H1 (cell line): ENCODE results near the gene TXNDC12. TPM values are rescaled to one million over a fixed set of nuclear protein-coding genes. Genes with fewer than 3 reads are reported as not detected.

ENCODE experiments used
- CTCF ChIA-PET: fragments of 300-600 bp; sonication (Branson Sonifier 250); formaldehyde crosslinking; loops from one replicate; lab custom pipeline; 2021; ENCODE audit not compliant: partially characterized antibody; lab: Charles Lee
- POLR2A ChIA-PET: fragments of 300-600 bp; sonication (Branson Sonifier 250); formaldehyde crosslinking; loops from one replicate; lab custom pipeline; 2021; ENCODE audit warnings: inconsistent platforms; ENCODE audit not compliant: partially characterized antibody; lab: Charles Lee
- DNase-seq, 2 experiments: peaks; one replicate each; pipeline versions ENCODE4 v3.0.0 to v3.0.0-alpha.2; 2010 to 2022; ENCODE audit warnings: low spot score in 2 of 2, low read depth in 1 of 2, mixed read lengths in 1 of 2
- FAIRE-seq: peaks from 2 replicates; lab custom pipeline; 2011; peaks lifted over from hg19 to GRCh38; lab: Jason Lieb, UNC
- H2AFZ ChIP-seq: 2 replicates; pipeline ENCODE4 v1.8.1; 2012; ENCODE audit warnings: low read length, inconsistent platforms
- H2AK5ac ChIP-seq: 2 replicates; pipeline ENCODE4 v1.6.1; 2013; ENCODE audit warnings: low read depth, low read length
- H2BK120ac ChIP-seq: replicated peaks from 2 replicates; pipeline ENCODE3; 2013; ENCODE audit warnings: low read depth, low read length, inconsistent platforms
- H2BK12ac ChIP-seq: 2 replicates; pipeline ENCODE4 v1.6.1; 2013; ENCODE audit warnings: low read depth, low read length
- H2BK15ac ChIP-seq: 2 replicates; pipeline ENCODE4 v1.6.1; 2013; ENCODE audit warnings: low read length
- H2BK20ac ChIP-seq: 2 replicates; pipeline ENCODE4 v1.6.1; 2013; ENCODE audit warnings: low read length
- H2BK5ac ChIP-seq: 2 replicates; pipeline ENCODE4 v1.6.1; 2013; ENCODE audit warnings: low read depth, low read length
- H3K14ac ChIP-seq: 2 replicates; pipeline ENCODE4 v1.6.1; 2013; ENCODE audit warnings: inconsistent platforms; ENCODE audit not compliant: insufficient read length
- H3K18ac ChIP-seq: 2 replicates; pipeline ENCODE4 v1.6.1; 2013; ENCODE audit warnings: low read length; ENCODE audit errors: extremely low read depth
- H3K23ac ChIP-seq: 2 replicates; pipeline ENCODE4 v1.6.1; 2013; ENCODE audit warnings: inconsistent platforms; ENCODE audit not compliant: insufficient read length
- H3K23me2 ChIP-seq: 2 replicates; pipeline ENCODE4 v1.6.1; 2013; ENCODE audit warnings: low read depth, low read length
- H3K27ac ChIP-seq: 2 replicates; pipeline ENCODE4 v1.6.1; 2011; ENCODE audit warnings: low read depth, low read length, inconsistent platforms
- H3K27me3 ChIP-seq, 4 experiments: replicated peaks in 1 of 4; 1 replicate in 1 of 4; 2 replicates in 3 of 4; pipeline versions ENCODE4 v1.6.1 to v1.8.1; 2011 to 2013; ENCODE audit warnings: low read length in 3 of 4, mild to moderate bottlenecking in 3 of 4, inconsistent platforms in 2 of 4, mixed read lengths in 2 of 4, moderate library complexity in 1 of 4; ENCODE audit not compliant: control insufficient read depth in 3 of 4, insufficient read depth in 3 of 4; ENCODE audit errors: extremely low read depth in 1 of 4
- H3K36me3 ChIP-seq, 4 experiments: 2 replicates each; pipeline versions ENCODE4 v1.6.1 to v1.8.1; 2011 to 2013; ENCODE audit warnings: mild to moderate bottlenecking in 4 of 4, low read length in 3 of 4, moderate library complexity in 2 of 4, control low read depth in 1 of 4, inconsistent platforms in 1 of 4; ENCODE audit not compliant: insufficient read depth in 4 of 4, control insufficient read depth in 2 of 4
- H3K4ac ChIP-seq: replicated peaks from 2 replicates; pipeline ENCODE3; 2013; ENCODE audit warnings: low read length, low read depth, mixed read lengths, inconsistent platforms; ENCODE audit not compliant: insufficient read length
- H3K4me1 ChIP-seq, 4 experiments: replicated peaks in 1 of 4; 1 replicate in 1 of 4; 2 replicates in 3 of 4; pipeline versions ENCODE4 v1.6.1 to v1.8.1; 2011 to 2013; ENCODE audit warnings: low read length in 3 of 4, inconsistent platforms in 2 of 4, mixed read lengths in 1 of 4; ENCODE audit not compliant: insufficient read depth in 4 of 4, control insufficient read depth in 3 of 4
- H3K4me2 ChIP-seq, 2 experiments: 2 replicates each; pipeline versions ENCODE4 v1.6.1 to v1.8.1; 2011 to 2013; ENCODE audit warnings: low read depth in 2 of 2, low read length in 2 of 2, control low read depth in 1 of 2, inconsistent platforms in 1 of 2, mild to moderate bottlenecking in 1 of 2; ENCODE audit not compliant: insufficient read depth in 1 of 2
- H3K4me3 ChIP-seq, 4 experiments: fragments of 200-600, 300-600 bp in 1 of 4; sonication (generic), shearing (Covaris generic), sonication (Bioruptor Twin) in 1 of 4; 2 replicates each; pipeline versions ENCODE4 v1.5.1 to v1.8.1; 2011 to 2016; ENCODE audit warnings: low read length in 4 of 4, low read depth in 3 of 4, control low read depth in 2 of 4, inconsistent platforms in 2 of 4, mild to moderate bottlenecking in 2 of 4, mixed read lengths in 1 of 4, moderate library complexity in 1 of 4; ENCODE audit not compliant: insufficient read depth in 2 of 4; ENCODE audit errors: extremely low read depth in 1 of 4
- H3K56ac ChIP-seq: replicated peaks from 2 replicates; pipeline ENCODE3; 2013; ENCODE audit warnings: low read depth, mild to moderate bottlenecking, mixed read lengths, low read length, inconsistent platforms; ENCODE audit not compliant: insufficient read length
- H3K79me1 ChIP-seq: 2 replicates; pipeline ENCODE4 v1.6.1; 2013; ENCODE audit warnings: low read depth, low read length, control low read depth
- H3K79me2 ChIP-seq, 2 experiments: 2 replicates each; pipeline versions ENCODE4 v1.6.1 to v1.8.1; 2012 to 2013; ENCODE audit warnings: low read length in 2 of 2, mild to moderate bottlenecking in 2 of 2, inconsistent platforms in 1 of 2; ENCODE audit not compliant: insufficient read depth in 2 of 2, control insufficient read depth in 1 of 2
- H3K9ac ChIP-seq, 4 experiments: replicated peaks in 1 of 4; 1 replicate in 1 of 4; 2 replicates in 3 of 4; pipeline versions ENCODE4 v1.6.1 to v1.8.1; 2011 to 2013; ENCODE audit warnings: low read depth in 3 of 4, low read length in 3 of 4, control low read depth in 2 of 4, mild to moderate bottlenecking in 2 of 4, moderate library complexity in 2 of 4, inconsistent platforms in 1 of 4; ENCODE audit errors: extremely low read depth in 1 of 4
- H3K9me3 ChIP-seq, 2 experiments: 2 replicates each; pipeline versions ENCODE4 v1.6.1 to v1.8.1; 2012 to 2013; ENCODE audit warnings: mild to moderate bottlenecking in 2 of 2, moderate library complexity in 2 of 2, control low read depth in 1 of 2, inconsistent platforms in 1 of 2, low read depth in 1 of 2, low read length in 1 of 2, mixed read lengths in 1 of 2; ENCODE audit not compliant: insufficient read depth in 2 of 2
- H4K20me1 ChIP-seq, 2 experiments: replicated peaks in 1 of 2; 2 replicates each; pipeline versions ENCODE3 to v1.8.1; 2011 to 2013; ENCODE audit warnings: inconsistent platforms in 2 of 2, low read length in 2 of 2, mild to moderate bottlenecking in 1 of 2; ENCODE audit not compliant: insufficient read depth in 2 of 2, control insufficient read depth in 1 of 2
- H4K5ac ChIP-seq: 2 replicates; pipeline ENCODE4 v1.6.1; 2013; ENCODE audit warnings: low read length, low read depth, mixed read lengths, inconsistent platforms; ENCODE audit not compliant: insufficient read length
- H4K8ac ChIP-seq: 2 replicates; pipeline ENCODE4 v1.8.0; 2013; ENCODE audit warnings: mild to moderate bottlenecking, moderate library complexity, low read length, inconsistent platforms; ENCODE audit not compliant: insufficient read depth; ENCODE audit errors: extremely low read depth
- H4K91ac ChIP-seq: replicated peaks from 2 replicates; pipeline ENCODE3; 2013; ENCODE audit warnings: low read length, mixed read lengths, inconsistent platforms; ENCODE audit not compliant: insufficient read length
- BACH1 ChIP-seq: IDR thresholded peaks from 2 replicates; pipeline ENCODE4 v1.6.1; 2012; ENCODE audit warnings: low read length, improper control_type of control experiment
- BRCA1 ChIP-seq: IDR thresholded peaks from 2 replicates; pipeline ENCODE4 v1.6.1; 2012; ENCODE audit warnings: low read depth, low read length, improper control_type of control experiment
- CTBP2 ChIP-seq: IDR thresholded peaks from 2 replicates; pipeline ENCODE4 v1.7.0; 2011; ENCODE audit warnings: borderline replicate concordance, mild to moderate bottlenecking, moderate library complexity, mixed read lengths, low read length; ENCODE audit not compliant: insufficient read depth, insufficient read length
- EP300 ChIP-seq, 2 experiments: IDR thresholded peaks; 1 replicate in 1 of 2; 2 replicates in 1 of 2; pipeline ENCODE4 v1.6.1; 2011 to 2012; ENCODE audit warnings: low read depth in 2 of 2, low read length in 2 of 2, mild to moderate bottlenecking in 2 of 2, borderline replicate concordance in 1 of 2, inconsistent platforms in 1 of 2, moderate library complexity in 1 of 2
- MAFK ChIP-seq: IDR thresholded peaks from 2 replicates; pipeline ENCODE4 v1.6.1; 2012; ENCODE audit warnings: low read depth, mild to moderate bottlenecking, improper control_type of control experiment, low read length
- PHF8 ChIP-seq: fragments of 200-600 bp; sonication (generic); conservative IDR thresholded peaks from 2 replicates; pipeline ENCODE4 v1.7.1; 2012; ENCODE audit warnings: low read depth, mild to moderate bottlenecking, inconsistent platforms, low read length, moderate library complexity
- RAD21 ChIP-seq, 2 experiments: IDR thresholded peaks in 1 of 2; conservative IDR thresholded peaks in 1 of 2; 2 replicates each; pipeline ENCODE4 v1.6.1; 2011; ENCODE audit warnings: low read depth in 2 of 2, low read length in 2 of 2, improper control_type of control experiment in 1 of 2, inconsistent platforms in 1 of 2, mild to moderate bottlenecking in 1 of 2, moderate library complexity in 1 of 2
- SP2 ChIP-seq: IDR thresholded peaks from 2 replicates; pipeline ENCODE4 v1.6.1; 2012; ENCODE audit warnings: mild to moderate bottlenecking, low read length, inconsistent platforms
- WGBS, 2 experiments: shearing (Covaris generic) in 1 of 2; methylation state at CpG; one replicate each; pipeline versions ENCODE4 v1.1.6 to v1.1.7; 2013 to 2015; ENCODE audit warnings: low lambda C conversion rate in 2 of 2, mixed read lengths in 2 of 2, inconsistent platforms in 1 of 2, low coverage in 1 of 2, missing lambda C conversion rate in 1 of 2; ENCODE audit not compliant: insufficient replicate concordance in 2 of 2, insufficient coverage in 1 of 2, insufficient read length in 1 of 2; ENCODE audit errors: extremely low coverage in 1 of 2, missing lambda C conversion rate in 1 of 2; 5-methylcytosine and 5-hydroxymethylcytosine counted together
- polyA plus RNA-seq, 7 experiments: library from polyadenylated mRNA; depleted of rRNA in 3 of 7; stranded (reverse) in 5 of 7; unstranded in 2 of 7; fragments of >200 nt in 5 of 7; fragments of 200-250 nt in 2 of 7; gene quantifications; 1 replicate in 5 of 7; 2 replicates in 1 of 7; 4 replicates in 1 of 7; pipeline versions ENCODE4 v1.2.1 to v1.2.3, GENCODE V29; 2011 to 2013; ENCODE audit warnings: missing spikeins in 2 of 7, mixed read lengths in 2 of 7
- total RNA-seq: library from RNA; stranded (reverse); fragmentation: NEBNext Ultra II Directional; extraction: Animal tissue kit (Norgen Biotek cat#: 25700); gene quantifications from 2 replicates; pipeline ENCODE4 v1.2.1, GENCODE V29; 2021

The TXNDC12 gene
- total and polyA plus RNA-seq, 2 of the 8 experiments (the other 6 are each of a cell fraction or from before 2014, with no cell fraction given) = 35.2 to 89.8 TPM

DNA sequence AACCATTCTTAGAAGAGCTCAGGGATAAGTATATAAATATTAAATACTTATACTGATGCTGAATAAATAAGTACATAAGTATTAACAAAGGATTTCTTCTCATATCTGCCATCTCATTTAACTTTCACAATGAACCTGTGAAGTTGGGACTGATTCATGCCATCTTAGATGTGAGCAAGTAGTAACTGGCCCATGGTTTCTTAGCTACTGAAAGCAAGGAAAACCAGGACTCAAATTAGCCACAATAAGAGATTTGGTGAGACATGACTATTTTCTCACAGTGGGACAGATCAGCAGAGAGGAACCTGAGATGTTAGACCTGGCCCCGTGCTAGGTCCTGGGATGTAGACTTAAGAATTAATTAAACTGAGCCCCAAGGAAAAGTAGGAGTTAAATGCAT is 56.3 kb downstream of the TXNDC12 start:
- Histone ChIP-seq H3K4ac (no peak overlapping the region), H4K91ac (no peak overlapping the region), H4K20me1 (no peaks in the 10 kb centered on the region), H3K36me3 (no peaks in the 10 kb centered on the region), H3K4me1 (peaks cover 4 to 11% (median 10%) of the 10 kb centered on the region in 4 experiments; a peak in 6 of 7 replicates), H3K14ac (no peak overlapping the region), H3K23ac (no peak overlapping the region), H2AK5ac (no peak overlapping the region), H3K4me2 (peak overlapping the region in 1 of 2 experiments; percentile 71; a peak in 1 of 4 replicates), H2BK12ac (no peak overlapping the region), H3K56ac (no peak overlapping the region), H3K23me2 (no peaks in the 10 kb centered on the region), H3K18ac (no peak overlapping the region), H4K8ac (no peak overlapping the region), H2BK15ac (no peak overlapping the region), H2BK20ac (no peak overlapping the region), H3K9ac (no peak overlapping the region), H3K27ac (no peak overlapping the region), H3K4me3 (no peak overlapping the region), H3K27me3 (no peaks in the 10 kb centered on the region; a peak in 1 of 7 replicates), H3K9me3 (no peaks in the 10 kb centered on the region), H3K79me1 (no peaks in the 10 kb centered on the region), H2BK5ac (no peak overlapping the region), H2BK120ac (no peak overlapping the region), H2AFZ (0 out of 2 replicates have a peak overlapping the region, but pooled peaks have one; percentile 56), H3K79me2 (no peaks in the 10 kb centered on the region), H4K5ac (no peak overlapping the region)
- 95% methylated on average over 1 of the region's 1 CpG; no CpG with 5 or more reads in 1 of the 2 experiments for WGBS, 2 experiments
- no peak for TF ChIP-seq SP2
- TF ChIP-seq PHF8 = no peak
- TF ChIP-seq BACH1 = no peak
- no peak for TF ChIP-seq MAFK
- TF ChIP-seq BRCA1 = no peak
- TF ChIP-seq CTBP2 = no peak
- no peak for TF ChIP-seq RAD21 (IDR thresholded peaks at IDR 0.05 in 1 of 2, conservative IDR thresholded peaks at IDR 0.05 in 1 of 2; ENCODE audit: low read depth in 2 of 2, low read length in 2 of 2)
- TF ChIP-seq EP300 (IDR thresholded peaks at IDR 0.05; ENCODE audit: borderline replicate concordance in 1 of 2, low read depth in 2 of 2, low read length in 2 of 2) = no peak
- FAIRE-seq (no peak), DNase-seq (no peak)
- ChIA-PET POLR2A (interaction anchor here (1.0 to 1.6 kb wide), 5 partner anchors 9 to 102 kb away, joined by 3 to 6 read pairs (median 3); partner anchors contain the start of genes BTF3L4 and TXNDC12), CTCF (interaction anchor here (0.6 to 3.7 kb wide), 17 partner anchors 8 to 132 kb away, joined by 3 to 35 read pairs (median 4); partner anchors contain the start of gene RAB3B)
